ENCODE data around the gene CHST14. TPM values are rescaled to one million over a fixed set of nuclear protein-coding genes. Genes with fewer than 3 reads are reported as not detected.

Gene CHST14
- total RNA-seq, 1 donor from 2014 or later, result 8.4 TPM

DNA sequence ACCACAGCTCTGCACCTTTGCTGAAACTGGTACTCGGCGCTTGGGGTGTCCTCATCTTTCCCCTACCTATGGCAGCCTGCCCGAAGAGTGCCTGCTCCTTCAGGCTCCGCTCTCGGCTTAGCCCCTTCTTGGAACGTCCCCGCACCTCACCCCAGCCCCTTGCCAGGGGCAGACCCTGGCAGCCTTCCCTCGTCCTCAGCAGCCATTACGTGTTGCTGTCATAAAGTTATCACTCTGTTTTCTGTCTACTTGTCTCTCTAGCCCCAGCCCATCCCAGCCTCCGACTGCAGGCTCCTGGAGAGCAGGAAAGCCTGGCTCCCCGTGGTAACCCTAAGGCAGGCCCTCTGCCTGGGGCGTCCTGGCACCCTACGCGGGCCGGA lies 35.1 kb upstream of the CHST14 start:
- TF ChIP-seq, protein P1, sequence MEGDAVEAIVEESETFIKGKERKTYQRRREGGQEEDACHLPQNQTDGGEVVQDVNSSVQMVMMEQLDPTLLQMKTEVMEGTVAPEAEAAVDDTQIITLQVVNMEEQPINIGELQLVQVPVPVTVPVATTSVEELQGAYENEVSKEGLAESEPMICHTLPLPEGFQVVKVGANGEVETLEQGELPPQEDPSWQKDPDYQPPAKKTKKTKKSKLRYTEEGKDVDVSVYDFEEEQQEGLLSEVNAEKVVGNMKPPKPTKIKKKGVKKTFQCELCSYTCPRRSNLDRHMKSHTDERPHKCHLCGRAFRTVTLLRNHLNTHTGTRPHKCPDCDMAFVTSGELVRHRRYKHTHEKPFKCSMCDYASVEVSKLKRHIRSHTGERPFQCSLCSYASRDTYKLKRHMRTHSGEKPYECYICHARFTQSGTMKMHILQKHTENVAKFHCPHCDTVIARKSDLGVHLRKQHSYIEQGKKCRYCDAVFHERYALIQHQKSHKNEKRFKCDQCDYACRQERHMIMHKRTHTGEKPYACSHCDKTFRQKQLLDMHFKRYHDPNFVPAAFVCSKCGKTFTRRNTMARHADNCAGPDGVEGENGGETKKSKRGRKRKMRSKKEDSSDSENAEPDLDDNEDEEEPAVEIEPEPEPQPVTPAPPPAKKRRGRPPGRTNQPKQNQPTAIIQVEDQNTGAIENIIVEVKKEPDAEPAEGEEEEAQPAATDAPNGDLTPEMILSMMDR (IDR thresholded peaks at IDR 0.05; ENCODE audit: borderline replicate concordance), result no peak
- Histone ChIP-seq H3K4me1 (peaks cover 47% of the 10 kb centered on the region), H3K27me3 (ENCODE audit: low read depth) (peaks cover 31% of the 10 kb centered on the region), H3K27ac (replicated peaks) (no peak overlapping the region), H3K9me3 (replicated peaks) (no peaks in the 10 kb centered on the region), H3K4me3 (peak overlapping the region; percentile 66), H3K36me3 (no peaks in the 10 kb centered on the region)
- intact Hi-C loops (cut with micrococcal nuclease), result no loop called here
- DNase-seq, result no peak

DNA sequence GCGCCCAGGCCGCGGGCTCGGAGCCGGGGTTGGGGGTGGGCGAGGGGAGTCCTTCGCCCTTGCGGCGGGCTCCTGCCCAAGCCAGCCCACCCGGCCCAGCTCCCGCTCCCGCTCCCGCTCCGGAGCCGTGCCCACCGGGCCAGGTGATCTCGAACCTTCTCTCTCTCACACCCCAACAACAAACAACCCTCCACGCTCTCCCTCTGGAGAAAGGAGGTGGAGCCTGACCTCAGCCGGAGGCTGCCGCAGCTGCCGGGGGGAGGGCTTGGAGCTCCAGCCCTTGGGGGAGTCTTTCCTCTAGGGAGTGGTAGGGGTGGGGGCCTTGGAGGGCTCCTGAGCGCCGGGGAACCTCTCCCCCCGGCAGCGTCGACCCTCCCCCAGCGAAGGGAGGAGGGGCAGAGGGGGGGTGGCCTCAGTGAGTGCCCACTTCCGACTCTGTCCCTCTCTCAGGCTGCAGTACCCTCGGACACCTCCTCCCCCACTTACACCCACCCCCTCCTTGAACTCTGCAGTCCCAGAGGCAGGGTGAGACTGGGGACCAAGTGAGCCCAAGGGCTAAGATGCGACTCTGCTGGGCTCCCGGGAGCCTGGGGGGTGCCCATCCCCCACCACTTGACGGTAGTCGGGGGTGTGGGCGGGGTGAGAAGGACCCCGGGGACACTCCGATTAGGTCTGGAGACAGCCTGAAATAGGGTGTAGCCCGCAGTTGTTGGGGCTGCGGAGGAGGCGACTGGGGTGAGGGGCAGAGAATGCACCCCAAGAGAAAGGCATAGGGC lies 34.5 kb upstream of the CHST14 start:
- Histone ChIP-seq H3K9me3 (replicated peaks) (no peaks in the 10 kb centered on the region), H3K27ac (replicated peaks) (no peak overlapping the region), H3K4me3 (peak overlapping the region; percentile 66), H3K4me1 (peaks cover 50% of the 10 kb centered on the region), H3K36me3 (no peaks in the 10 kb centered on the region), H3K27me3 (ENCODE audit: low read depth) (peaks cover 31% of the 10 kb centered on the region)
- DNase-seq, result no peak
- intact Hi-C loops (cut with micrococcal nuclease), result no loop called here
- TF ChIP-seq, protein P1 (IDR thresholded peaks at IDR 0.05; ENCODE audit: borderline replicate concordance), result no peak

DNA sequence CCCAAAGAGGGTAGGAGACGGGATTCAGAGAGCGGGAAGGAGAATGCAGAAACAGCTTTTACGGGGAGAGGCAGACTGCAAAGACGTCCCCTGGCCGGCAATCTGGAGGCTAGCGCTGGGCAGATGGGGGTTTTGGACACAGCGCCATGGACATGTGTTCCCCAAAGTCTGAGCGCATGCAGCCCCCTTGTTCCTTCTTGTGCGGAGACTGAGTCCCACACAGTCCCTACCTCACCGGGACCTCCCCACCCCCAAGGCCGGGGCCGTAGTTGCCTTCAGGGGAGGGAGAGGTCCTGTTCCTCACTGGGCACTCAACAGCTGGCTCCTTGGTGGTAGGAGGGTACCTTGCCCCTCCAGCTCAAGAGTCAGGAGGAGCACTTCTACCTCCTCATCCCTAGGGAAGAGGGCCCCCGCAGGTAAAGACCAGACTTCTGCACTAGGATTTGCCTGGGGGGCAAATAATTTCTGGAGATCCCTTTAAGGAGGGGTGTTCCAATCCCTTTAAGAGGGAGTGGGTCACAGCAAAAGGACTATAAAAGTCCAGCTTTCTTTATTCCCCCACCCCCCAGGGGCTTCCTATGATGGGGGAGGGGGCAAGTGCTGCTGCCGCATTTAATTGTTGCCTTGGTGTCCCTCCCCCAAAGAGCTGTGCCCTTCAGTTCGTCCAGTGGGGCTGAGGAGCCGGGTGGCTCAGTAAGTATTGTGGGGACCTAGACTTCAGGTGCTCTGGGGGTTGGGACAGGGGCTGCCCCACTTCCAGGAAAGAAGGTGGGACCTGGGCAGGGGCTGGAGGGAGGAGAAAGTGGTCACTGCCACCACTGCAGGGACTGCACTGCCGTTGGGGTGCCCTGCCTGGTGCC lies 33.7 kb upstream of the CHST14 start:
- no peaks in the 10 kb centered on the region for H3K36me3 ChIP-seq
- TF ChIP-seq, protein P1 (IDR thresholded peaks at IDR 0.05; ENCODE audit: borderline replicate concordance), result no peak
- no peak for DNase-seq
- H3K9me3 ChIP-seq (replicated peaks), result no peaks in the 10 kb centered on the region
- H3K4me1 ChIP-seq, result peaks cover 54% of the 10 kb centered on the region
- peak overlapping the region; percentile 66 for H3K4me3 ChIP-seq
- no peak overlapping the region for H3K27ac ChIP-seq (replicated peaks)
- intact Hi-C loops (cut with micrococcal nuclease), result no loop called here
- H3K27me3 ChIP-seq (ENCODE audit: low read depth), result peaks cover 31% of the 10 kb centered on the region

DNA sequence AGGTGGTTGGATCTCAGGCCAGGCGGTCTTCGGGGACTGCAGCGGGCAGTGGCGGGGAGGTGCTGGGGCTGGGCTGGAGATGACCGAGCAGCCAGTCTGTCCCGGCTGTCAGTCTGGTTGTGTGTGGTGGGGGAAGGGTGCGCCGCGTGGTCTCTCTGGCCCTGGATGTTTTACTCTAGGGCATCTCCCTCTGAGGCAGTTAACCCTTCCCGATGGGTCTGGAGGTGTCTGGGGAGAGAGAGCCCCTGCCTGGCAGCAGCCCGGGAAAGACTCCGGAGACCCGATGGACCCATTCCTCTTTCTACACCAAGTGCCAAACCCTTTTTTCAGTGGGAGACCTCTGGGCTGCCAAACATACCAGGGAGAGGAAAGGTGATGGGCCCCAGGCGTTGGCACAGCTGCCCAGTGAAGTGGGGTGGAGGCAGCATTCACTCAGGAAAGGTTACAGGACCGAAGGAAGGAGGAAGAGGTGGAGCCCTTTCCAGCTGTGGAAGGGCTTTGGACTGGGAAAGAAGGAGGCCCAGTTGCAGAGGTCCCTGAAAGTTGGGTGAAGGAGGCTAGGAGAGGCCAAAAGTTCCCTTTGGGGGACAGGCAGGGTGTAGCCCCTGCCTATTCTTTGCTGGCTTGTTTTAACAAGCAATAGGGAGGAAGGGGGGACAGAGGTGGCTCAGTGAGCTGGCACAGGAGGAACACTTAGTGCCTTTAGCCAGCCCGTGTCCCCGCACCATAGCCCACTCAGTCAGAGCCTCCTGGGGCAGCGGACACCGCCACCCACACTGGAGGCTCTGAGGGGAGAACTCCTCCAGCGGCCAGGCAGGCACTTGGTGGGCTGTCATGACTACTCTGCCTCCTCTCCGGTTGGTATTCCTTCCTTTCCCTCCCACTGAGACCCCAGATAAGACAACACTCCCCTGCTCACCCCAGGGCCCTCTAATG lies 32.8 kb upstream of the CHST14 start:
- no peak overlapping the region for H3K27ac ChIP-seq (replicated peaks)
- intact Hi-C loops (cut with micrococcal nuclease), result no loop called here
- no peak overlapping the region for H3K4me3 ChIP-seq
- H3K9me3 ChIP-seq (replicated peaks), result no peaks in the 10 kb centered on the region
- no peak for DNase-seq
- H3K4me1 ChIP-seq, result peaks cover 63% of the 10 kb centered on the region
- TF ChIP-seq, protein P1 (IDR thresholded peaks at IDR 0.05; ENCODE audit: borderline replicate concordance), result no peak
- H3K36me3 ChIP-seq, result no peaks in the 10 kb centered on the region
- H3K27me3 ChIP-seq (ENCODE audit: low read depth), result peaks cover 31% of the 10 kb centered on the region

DNA sequence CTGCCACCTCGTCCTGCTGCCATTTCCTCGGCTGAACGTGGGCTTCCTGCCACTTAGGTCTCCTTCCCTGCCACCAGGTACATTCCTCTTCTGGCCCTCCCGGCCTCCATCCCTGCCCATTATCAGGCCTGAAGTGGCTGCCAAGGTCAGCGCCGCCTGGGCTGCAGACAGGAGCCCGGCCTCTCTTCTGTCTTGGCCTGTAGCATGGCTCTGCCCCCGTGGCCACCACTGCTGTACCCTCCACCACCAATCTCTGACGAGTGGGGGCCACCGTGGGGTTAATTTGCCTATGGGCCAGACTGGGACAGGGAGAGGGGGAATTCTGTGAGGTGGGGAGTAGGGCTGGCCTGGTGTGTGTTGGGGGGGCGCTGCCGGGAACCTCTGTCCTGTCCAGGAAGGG lies 32.1 kb upstream of the CHST14 start:
- Histone ChIP-seq H3K27me3 (ENCODE audit: low read depth) (peaks cover 31% of the 10 kb centered on the region), H3K4me1 (peaks cover 70% of the 10 kb centered on the region), H3K36me3 (no peaks in the 10 kb centered on the region), H3K27ac (replicated peaks) (peak overlapping the region; percentile 84), H3K4me3 (no peak overlapping the region), H3K9me3 (replicated peaks) (no peaks in the 10 kb centered on the region)
- no peak for DNase-seq
- TF ChIP-seq, protein P1 (IDR thresholded peaks at IDR 0.05; ENCODE audit: borderline replicate concordance), result no peak
- intact Hi-C loops (cut with micrococcal nuclease), result no loop called here

All from left ventricle myocardium inferior (tissue), 1 donor.